ENCODE data around the gene TMEM129. TPM values are rescaled to one million over a fixed set of nuclear protein-coding genes. Genes with fewer than 3 reads are reported as not detected.
"Not testable (repeated sequence)": the region's sequence is repeated elsewhere in the genome, so short reads cannot be mapped to it uniquely, and the experiment has no call there.

TMEM129 gene
- total RNA-seq, 1 donor from 2014 or later, result 19.8 TPM

DNA sequence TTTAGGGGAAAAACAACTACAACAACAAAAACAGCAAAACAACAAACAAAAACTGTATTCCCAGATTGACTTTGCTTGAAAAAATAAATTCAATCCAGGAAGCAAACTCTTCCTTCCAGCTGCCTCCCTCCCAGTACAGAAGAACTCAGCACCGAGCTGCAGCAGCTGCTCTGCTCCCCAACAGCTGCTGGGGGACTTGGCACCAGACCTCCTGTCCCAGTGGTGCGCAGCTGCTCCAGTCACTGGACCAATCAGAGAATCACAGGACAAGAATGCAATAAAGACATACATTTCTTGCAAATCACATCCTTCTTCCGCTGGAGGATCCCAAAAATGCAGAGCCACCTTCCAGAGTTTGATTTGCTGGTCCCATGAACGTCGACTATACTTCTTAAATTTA is 25.2 kb downstream of the TMEM129 start:
- DNase-seq (ENCODE audit: low read depth in 2 of 2), result no peak

DNA sequence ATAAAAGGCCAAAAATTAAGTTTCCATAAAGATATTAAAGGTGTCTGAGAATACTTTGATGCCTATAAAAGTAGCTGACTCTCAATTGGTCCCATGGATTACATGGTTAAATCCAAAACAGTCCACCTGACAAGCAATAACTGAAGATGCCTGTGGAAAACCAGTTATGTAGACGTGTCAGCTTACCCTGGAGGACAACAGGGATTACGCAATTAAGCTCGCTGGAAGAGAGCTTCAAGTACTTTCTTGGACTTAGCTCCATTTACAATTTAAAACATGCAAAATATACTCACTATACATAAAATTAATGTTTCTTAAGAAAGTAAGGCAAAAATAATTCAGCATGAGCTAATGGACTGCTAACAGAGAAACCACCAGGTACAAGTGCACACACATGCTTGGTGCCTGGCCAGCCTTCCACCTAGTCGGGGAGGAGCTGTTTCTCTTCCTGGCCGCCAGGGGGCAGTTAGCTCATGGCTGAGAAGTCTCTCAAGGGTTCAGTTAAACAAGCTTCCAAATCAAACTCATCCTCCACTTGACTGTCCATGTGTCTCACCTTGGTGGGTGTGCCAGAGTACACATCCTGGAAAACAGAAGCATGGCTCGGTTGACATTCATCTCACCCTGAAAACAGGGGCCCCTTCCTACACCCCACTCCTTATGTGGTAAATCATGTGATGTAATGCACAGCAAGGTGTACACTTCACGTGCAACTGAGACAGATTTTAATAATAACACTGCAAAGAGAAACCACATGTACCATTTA is 27.8 kb downstream of the TMEM129 start:
- peak; percentile 62 to 82 for DNase-seq (ENCODE audit: low read depth in 2 of 2)

DNA sequence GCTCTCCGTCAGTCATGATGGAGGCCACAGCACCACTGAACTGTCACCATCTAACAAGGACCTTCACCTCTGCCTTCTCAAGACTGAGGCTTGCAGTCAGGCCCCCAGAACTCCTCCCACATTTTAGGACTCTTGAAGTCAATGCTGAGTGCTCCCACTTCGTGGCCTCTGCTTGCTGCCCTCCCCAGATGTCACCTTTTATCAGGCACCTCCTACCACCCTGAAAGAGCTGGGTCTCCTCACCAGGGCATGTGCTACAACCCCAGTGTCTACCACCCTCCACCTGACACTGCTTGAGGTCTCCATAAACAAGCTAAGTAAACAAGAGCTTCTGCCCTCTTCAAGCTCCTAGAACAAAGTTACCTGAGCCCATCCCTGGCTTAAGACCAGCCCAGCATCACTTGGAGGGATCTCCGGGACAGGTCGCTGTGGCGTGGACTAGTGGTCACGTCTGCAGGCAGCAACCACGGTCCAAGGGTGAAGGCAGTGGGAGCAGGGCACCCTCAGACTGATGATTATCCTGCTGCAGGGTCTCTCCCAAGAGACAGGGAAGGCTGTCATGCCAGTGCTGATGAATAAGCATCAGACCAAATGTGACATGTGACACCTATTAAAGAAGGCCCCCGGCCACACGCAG is 29.3 kb downstream of the TMEM129 start:
- no peak for DNase-seq (ENCODE audit: low read depth in 2 of 2)

DNA sequence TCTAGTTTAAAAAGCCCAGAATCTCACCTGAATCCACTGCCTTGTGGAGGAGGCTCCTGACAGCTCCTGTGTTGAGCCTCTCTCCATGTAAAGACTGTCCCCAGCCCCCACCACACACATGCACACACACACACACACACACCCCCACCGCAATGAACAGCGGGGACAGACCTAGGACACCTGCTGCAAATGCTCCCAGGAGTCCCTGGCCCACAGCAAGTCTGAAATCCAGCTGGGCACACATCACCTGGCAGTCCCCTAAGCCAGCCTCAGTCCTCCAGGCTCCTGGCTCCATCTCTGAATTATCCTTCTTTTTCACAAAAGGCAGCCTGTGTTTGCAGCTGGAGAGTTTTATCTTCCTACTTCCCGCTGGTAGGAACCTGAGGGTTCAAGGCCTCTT is 30.4 kb downstream of the TMEM129 start:
- DNase-seq (ENCODE audit: low read depth in 2 of 2), result no peak

DNA sequence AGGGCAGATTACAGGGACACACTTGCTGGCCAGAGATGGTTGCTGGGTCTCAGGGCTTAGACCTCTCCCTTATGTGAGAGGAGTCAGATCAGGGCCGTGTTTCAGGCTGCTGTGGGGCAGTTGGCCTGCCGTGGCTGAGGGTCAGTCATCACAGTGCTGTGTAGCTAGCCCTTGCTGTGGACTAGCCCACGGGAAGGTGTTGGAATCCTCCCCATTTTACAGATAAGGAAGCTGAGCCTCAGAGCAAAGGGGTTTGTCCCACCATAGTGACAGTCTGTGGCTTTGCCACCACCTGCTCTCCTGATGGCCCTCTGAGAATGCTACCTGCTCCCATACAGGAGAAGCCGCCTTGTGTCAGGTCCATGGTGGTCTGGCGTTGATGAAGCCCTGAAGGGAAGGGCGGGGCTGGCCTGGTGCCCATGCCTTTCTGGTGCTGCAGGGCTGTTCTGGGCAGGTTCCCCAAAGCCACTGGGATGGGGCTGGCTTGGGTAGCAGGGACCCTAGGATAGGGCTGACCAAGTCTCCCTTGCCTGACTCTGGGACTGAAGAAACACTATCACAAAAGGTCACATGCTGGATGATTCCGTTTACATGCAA is 34.6 kb downstream of the TMEM129 start:
- DNase-seq (ENCODE audit: low read depth in 2 of 2), result no peak

- no peak for DNase-seq (ENCODE audit: low read depth in 2 of 2)
These were observed 35.6 kb downstream of the TMEM129 start for GRCh38 chr4:1685235-1686150.

GRCh38 chr4:1684506-1685234 is 36.5 kb downstream of the TMEM129 start:
- no peak for DNase-seq (ENCODE audit: low read depth in 2 of 2)

DNA sequence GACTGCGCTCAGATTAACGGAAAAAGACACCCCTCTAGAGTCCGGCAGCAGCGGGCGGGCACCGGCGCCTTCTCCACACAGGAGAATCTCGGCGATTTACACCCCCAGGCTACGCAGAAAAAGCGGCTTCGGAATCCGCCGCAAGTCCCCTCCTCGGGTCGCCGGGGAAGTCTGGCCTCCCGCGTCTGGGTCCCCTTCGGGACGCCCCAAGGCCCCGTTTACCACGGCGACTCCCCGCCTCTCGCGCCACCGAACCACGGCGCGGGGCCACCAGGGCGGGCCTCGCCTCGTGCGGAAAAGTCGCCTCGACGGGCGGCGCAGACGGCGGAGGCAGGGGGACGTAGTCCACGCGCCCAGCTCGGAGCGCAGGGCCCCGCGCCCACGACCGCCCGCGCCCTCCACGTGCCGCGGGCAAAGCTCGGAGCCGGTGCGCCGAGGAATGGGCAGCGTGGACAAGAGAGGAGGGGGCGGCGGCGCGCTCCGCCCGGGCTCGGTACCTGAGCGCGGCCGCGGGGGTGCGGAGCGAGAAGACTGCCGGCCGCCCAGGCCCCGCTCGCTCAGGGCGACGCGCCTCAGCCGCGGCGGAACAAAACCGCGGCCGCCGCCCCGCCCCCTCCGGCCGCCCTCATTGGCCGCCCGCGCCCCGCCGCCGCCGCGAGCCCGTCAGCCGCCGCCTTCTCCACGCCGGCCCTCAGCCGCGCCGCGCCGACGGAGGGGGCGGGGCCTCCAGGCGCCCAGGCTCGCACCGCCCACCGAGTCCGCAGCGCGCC is 37.2 kb downstream of the TMEM129 start, which contains the start of gene FAM53A:
TSS of gene FAM53A (minus strand) at position 578 of the 770 bp plus-strand sequence. CDS start 15,572 bp downstream, outside the sequence.
- DNase-seq (ENCODE audit: low read depth in 2 of 2), result peak; percentile 32 to 89

DNA sequence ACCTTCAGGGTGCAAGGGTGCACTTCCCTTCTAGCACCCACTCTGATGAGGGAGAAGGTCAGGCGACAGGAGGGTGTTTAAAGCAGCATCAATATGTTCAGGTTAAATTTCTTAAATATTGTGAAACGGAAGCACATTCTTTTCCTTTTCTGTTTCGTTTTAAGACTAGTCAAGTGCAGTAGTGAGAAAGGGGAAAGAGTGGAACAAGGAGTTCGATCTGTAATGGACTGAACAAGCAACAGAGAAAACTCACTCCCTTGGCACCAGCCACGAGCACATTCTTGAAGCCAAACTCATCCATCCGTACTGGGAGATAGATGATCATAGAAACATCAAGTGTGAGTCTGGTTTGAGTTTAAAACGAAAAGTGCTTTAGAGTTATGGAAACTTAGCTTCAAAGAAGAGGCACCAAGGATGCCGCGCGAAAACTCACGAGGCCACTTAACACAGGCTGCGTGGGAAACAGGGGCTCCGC is 37.8 kb downstream of the TMEM129 start:
- peak; percentile 3 to 44 for DNase-seq (ENCODE audit: low read depth in 2 of 2)

- DNase-seq (ENCODE audit: low read depth in 2 of 2), result no peak
These were observed 38.3 kb downstream of the TMEM129 start for GRCh38 chr4:1682860-1683259.

DNA sequence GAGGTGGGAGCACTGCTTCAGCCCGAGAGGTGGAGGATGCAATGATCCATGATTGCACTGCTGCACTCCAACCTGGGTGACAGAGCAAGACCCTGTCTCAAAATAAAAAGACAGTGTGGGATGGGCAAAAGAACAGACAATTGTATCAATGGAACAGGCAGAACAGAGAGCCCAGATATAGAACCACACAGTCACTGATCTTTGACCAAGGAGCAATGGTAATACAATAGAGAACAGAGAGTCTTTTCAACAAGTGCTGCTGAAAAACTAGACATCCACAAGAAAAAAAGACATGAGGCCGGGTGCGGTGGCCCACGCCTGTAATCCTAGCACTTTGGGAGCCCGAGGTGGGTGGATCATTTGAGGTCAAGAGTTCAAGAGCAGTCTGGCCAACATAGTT is 42.9 kb downstream of the TMEM129 start:
- DNase-seq (ENCODE audit: low read depth in 2 of 2), result no peak

DNA sequence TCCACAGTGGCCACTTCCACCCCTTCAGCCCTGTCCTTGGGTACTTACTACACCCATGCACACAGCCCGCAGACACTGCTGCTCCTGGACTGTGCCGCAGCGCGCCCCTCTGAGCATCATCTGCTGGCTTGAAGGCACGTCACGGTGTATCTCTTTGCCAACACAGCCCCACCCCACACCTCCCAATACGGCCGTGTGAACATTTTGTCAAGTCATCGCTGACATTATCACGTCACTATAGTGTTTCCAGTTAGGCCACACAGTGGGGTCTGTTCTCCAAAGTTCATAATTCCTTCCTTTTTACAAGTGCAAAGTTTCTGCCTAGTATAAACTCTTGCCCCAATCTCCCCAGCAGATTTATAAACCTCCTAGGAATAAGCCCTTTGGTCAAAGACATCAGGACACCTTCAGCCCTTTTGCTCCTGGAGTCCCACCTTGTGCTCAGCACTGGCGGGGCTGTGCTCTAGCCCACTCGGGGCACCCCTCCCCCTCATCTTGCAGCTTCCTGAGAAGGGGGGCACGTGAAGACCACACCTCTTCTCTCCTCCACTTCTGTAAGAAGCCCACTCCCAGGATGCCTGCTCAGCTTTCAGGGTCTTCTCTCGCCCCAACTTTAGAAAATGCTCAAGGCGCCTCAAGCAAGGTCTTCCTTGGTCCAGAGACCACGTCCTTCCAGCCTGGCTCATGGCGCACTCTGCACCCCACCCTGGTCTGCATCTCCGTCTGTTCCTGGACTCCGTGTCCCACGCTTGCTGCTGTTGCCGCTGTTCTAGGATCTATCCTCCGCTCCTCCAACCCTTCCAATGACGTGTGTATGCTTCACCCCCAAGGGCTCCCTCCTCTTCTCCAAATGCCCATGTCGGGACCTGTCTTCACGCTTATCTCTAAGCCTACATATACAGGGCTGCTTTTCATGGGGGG is 44.3 kb downstream of the TMEM129 start:
- no peak for DNase-seq (ENCODE audit: low read depth in 2 of 2)

DNA sequence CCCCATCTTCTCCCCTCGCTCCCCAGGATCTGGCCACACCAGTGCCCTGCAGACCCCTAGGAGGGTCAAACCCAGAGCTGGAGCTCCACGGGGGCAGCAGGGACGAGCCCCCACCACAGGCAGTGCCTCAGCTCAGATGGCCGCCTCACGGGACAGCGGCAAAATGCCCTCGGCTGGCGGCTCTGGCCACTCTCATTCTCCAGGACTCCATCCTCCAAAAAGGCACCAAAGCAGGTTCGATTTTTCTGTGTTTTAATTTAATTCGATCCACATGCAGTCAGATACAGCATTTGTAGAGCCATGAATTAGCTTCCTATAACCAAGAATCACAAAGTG is 45.4 kb downstream of the TMEM129 start:
- DNase-seq (ENCODE audit: low read depth in 2 of 2), result no peak

DNA sequence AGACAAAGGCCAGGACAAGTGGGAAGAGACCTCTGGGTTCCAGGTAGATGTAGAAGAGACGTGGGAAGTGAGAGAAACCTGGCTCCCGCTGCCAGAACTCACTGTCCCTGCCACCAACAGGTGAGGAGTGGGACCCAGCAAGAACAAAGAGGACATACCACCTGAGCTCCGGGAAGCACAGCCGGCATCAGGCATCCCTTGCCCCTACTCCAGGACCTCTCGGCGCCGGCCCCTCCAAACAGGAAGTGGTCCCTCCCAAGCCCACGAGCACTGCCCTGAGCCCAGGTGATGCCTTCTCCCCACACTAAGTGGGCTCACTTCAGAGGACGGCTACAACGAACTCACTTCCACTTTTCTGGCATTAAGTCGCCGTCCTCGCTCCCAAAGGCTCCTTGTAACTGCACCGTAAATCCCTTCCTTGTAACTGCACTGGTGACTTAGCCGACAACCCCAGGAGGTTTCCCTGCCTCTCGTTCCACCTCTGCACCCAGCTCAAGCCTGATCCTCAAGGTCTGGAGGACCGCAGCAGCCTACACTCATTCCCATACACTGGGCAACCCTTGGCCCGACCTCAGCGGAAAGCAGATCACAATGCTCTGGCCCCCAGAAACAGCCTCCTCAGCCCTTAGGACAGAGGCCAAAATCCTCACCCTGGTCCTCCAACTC is 45.9 kb downstream of the TMEM129 start:
- no peak for DNase-seq (ENCODE audit: low read depth in 2 of 2)

- DNase-seq (ENCODE audit: low read depth in 2 of 2), result no peak
These were observed 46.4 kb downstream of the TMEM129 start for GRCh38 chr4:1674682-1675081.

- no peak for DNase-seq (ENCODE audit: low read depth in 2 of 2)
These were observed 47.5 kb downstream of the TMEM129 start for GRCh38 chr4:1673671-1674070.

DNA sequence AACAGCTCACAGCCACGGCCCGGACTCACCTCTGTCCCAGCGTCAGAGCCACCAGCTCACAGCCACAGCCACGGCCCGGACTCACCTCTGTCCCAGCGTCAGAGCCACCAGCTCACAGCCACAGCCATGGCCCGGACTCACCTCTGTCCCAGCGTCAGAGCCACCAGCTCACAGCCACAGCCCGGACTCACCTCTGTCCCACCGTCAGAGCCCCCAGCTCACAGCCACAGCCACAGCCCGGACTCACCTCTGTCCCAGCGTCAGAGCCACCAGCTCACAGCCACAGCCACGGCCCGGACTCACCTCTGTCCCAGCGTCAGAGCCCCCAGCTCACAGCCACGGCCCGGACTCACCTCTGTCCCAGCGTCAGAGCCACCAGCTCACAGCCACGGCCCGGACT is 50.1 kb downstream of the TMEM129 start:
- DNase-seq (ENCODE audit: low read depth in 2 of 2), result not testable (repeated sequence)

DNA sequence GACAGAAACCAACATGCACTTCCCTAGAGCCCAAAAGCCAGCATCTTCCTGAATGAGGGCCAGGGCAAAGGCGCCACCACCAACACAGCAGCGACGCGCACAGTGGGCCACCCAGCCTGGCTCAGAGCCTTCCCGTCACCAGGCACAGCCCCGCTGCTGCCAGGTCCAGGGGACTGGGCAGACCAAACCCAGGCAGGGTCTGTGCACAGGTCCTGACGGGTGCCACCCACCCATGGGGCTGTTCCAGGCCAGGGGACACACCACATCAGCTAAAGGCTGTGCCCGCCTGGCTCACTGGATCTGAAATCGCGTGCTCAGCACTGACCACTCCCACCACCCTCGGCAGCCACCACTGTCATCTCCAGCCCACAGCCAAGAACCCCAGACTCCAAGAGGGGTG is 50.8 kb downstream of the TMEM129 start:
- DNase-seq (ENCODE audit: low read depth in 2 of 2), result no peak

GRCh38 chr4:1669850-1670249 is 51.3 kb downstream of the TMEM129 start:
- no peak for DNase-seq (ENCODE audit: low read depth in 2 of 2)
